Measurements from ENCODE around the gene KLF16.
A peak's percentile ranks its signal among the peaks of the same experiment; 100 is the strongest.

KLF16 gene

GRCh38 chr19:1884719-1885334, 21.4 kb upstream of the KLF16 start:
- DNase-seq (ENCODE audit: low spot score) = no peak
- Histone ChIP-seq H3K27me3 (ENCODE audit: control insufficient read depth in 3 of 3, insufficient read depth in 3 of 3, low read depth in 1 of 3, low read length in 3 of 3) (no peaks in the 10 kb centered on the region), H3K23ac (ENCODE audit: low read depth, low read length, poor library complexity) (peak overlapping the region; percentile 22), H2AK5ac (ENCODE audit: low read depth, low read length) (peak overlapping the region; percentile 40), H3K9me3 (replicated peaks in 1 of 2; ENCODE audit: control insufficient read depth in 2 of 2, insufficient read depth in 1 of 2, low read depth in 1 of 2, low read length in 2 of 2) (no peaks in the 10 kb centered on the region), H2BK15ac (ENCODE audit: low read length) (no peak overlapping the region), H3K4ac (ENCODE audit: low read length) (no peak overlapping the region), H3K79me1 (ENCODE audit: low read depth, low read length) (peaks cover 21% of the 10 kb centered on the region), H3K36me3 (replicated peaks in 1 of 2; ENCODE audit: control insufficient read depth in 2 of 2, insufficient read depth in 2 of 2, low read length in 2 of 2) (peaks cover 0 to 6% of the 10 kb centered on the region in 2 donors), H4K91ac (ENCODE audit: low read depth, low read length, poor library complexity) (no peak overlapping the region), H3K27ac (replicated peaks; ENCODE audit: low read length) (no peak overlapping the region), H3K4me1 (ENCODE audit: control insufficient read depth in 2 of 2, insufficient read depth in 1 of 2, low read depth in 1 of 2, low read length in 2 of 2) (peaks cover 17 to 30% of the 10 kb centered on the region in 2 donors), H3K4me3 (ENCODE audit: low read length in 2 of 2) (peak overlapping the region; percentile 84 to 99), H3K14ac (ENCODE audit: low read length) (peak overlapping the region; percentile 89), H3K9ac (ENCODE audit: low read depth, low read length, poor library complexity) (peak overlapping the region; percentile 95), H3K18ac (ENCODE audit: low read length) (peak overlapping the region; percentile 65), H2BK120ac (ENCODE audit: low read depth, low read length) (no peak overlapping the region), H2AFZ (ENCODE audit: low read length) (no peak overlapping the region), H2BK5ac (ENCODE audit: low read length) (peak overlapping the region; percentile 60), H4K8ac (ENCODE audit: low read depth, low read length) (no peak overlapping the region), H2BK12ac (ENCODE audit: low read length) (no peak overlapping the region), H3K4me2 (ENCODE audit: insufficient read depth, low read length, poor library complexity, severe bottlenecking) (peak overlapping the region; percentile 96)
- WGBS, 2 donors (ENCODE audit: extremely low coverage in 2 of 2, insufficient read length in 2 of 2, insufficient replicate concordance in 1 of 2) = no CpG with 5 or more reads among the region's 56 CpGs

- no peak for DNase-seq (ENCODE audit: low spot score)
- peak overlapping the region; percentile 84 to 99 for H3K4me3 ChIP-seq (ENCODE audit: low read length in 2 of 2)
Measured at GRCh38 chr19:1884291-1884718, 20.9 kb upstream of the KLF16 start.

DNA sequence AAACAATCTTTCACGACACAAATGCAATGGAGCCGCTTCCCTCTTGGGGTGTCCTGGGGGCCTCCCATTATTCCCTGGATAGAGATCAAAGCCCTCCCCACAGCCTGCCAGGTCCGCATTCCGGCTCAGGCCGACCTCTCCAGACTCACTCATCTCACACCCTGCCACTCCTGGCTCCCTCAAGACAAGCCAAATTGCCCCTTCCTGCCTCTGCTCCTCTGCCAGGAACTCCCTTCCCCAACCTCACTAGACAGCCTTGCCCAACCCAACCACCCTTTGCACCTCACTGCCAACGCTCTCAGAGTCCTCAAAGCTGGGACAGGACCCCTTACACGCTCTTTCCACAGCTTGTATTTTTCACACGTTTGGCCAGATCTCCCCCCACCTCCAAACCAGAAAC, 20.4 kb upstream of the KLF16 start:
- Histone ChIP-seq H3K36me3 (replicated peaks in 1 of 2; ENCODE audit: control insufficient read depth in 2 of 2, insufficient read depth in 2 of 2, low read length in 2 of 2) (peaks cover 0 to 6% of the 10 kb centered on the region in 2 donors), H3K27ac (replicated peaks; ENCODE audit: low read length) (no peak overlapping the region), H2BK15ac (ENCODE audit: low read length) (no peak overlapping the region), H3K14ac (ENCODE audit: low read length) (no peak overlapping the region), H2AK5ac (ENCODE audit: low read depth, low read length) (no peak overlapping the region), H3K79me1 (ENCODE audit: low read depth, low read length) (peaks cover 21% of the 10 kb centered on the region), H3K18ac (ENCODE audit: low read length) (no peak overlapping the region), H3K4me1 (ENCODE audit: control insufficient read depth in 2 of 2, insufficient read depth in 1 of 2, low read depth in 1 of 2, low read length in 2 of 2) (peaks cover 17 to 30% of the 10 kb centered on the region in 2 donors), H3K23ac (ENCODE audit: low read depth, low read length, poor library complexity) (no peak overlapping the region), H3K4me2 (ENCODE audit: insufficient read depth, low read length, poor library complexity, severe bottlenecking) (peak overlapping the region; percentile 96), H2BK5ac (ENCODE audit: low read length) (no peak overlapping the region), H2AFZ (ENCODE audit: low read length) (no peak overlapping the region), H3K9ac (ENCODE audit: low read depth, low read length, poor library complexity) (no peak overlapping the region), H4K8ac (ENCODE audit: low read depth, low read length) (no peak overlapping the region), H2BK12ac (ENCODE audit: low read length) (no peak overlapping the region), H3K4ac (ENCODE audit: low read length) (no peak overlapping the region), H2BK120ac (ENCODE audit: low read depth, low read length) (no peak overlapping the region), H3K4me3 (ENCODE audit: low read length in 2 of 2) (peak overlapping the region; percentile 84 to 99), H3K9me3 (replicated peaks in 1 of 2; ENCODE audit: control insufficient read depth in 2 of 2, insufficient read depth in 1 of 2, low read depth in 1 of 2, low read length in 2 of 2) (no peaks in the 10 kb centered on the region), H3K27me3 (ENCODE audit: control insufficient read depth in 3 of 3, insufficient read depth in 3 of 3, low read depth in 1 of 3, low read length in 3 of 3) (no peaks in the 10 kb centered on the region), H4K91ac (ENCODE audit: low read depth, low read length, poor library complexity) (no peak overlapping the region)
- DNase-seq (ENCODE audit: low spot score) = no peak
- WGBS, 2 donors (ENCODE audit: extremely low coverage in 2 of 2, insufficient read length in 2 of 2, insufficient replicate concordance in 1 of 2) = no CpG with 5 or more reads among the region's 8 CpGs

More at GRCh38 chr19:1884291-1884718, 20.9 kb upstream of the KLF16 start:
- Histone ChIP-seq H3K27ac (replicated peaks; ENCODE audit: low read length) (no peak overlapping the region), H2AK5ac (ENCODE audit: low read depth, low read length) (no peak overlapping the region), H3K14ac (ENCODE audit: low read length) (peak overlapping the region; percentile 57), H3K79me1 (ENCODE audit: low read depth, low read length) (peaks cover 21% of the 10 kb centered on the region), H3K9me3 (replicated peaks in 1 of 2; ENCODE audit: control insufficient read depth in 2 of 2, insufficient read depth in 1 of 2, low read depth in 1 of 2, low read length in 2 of 2) (no peaks in the 10 kb centered on the region), H3K4me1 (ENCODE audit: control insufficient read depth in 2 of 2, insufficient read depth in 1 of 2, low read depth in 1 of 2, low read length in 2 of 2) (peaks cover 17 to 30% of the 10 kb centered on the region in 2 donors), H3K36me3 (replicated peaks in 1 of 2; ENCODE audit: control insufficient read depth in 2 of 2, insufficient read depth in 2 of 2, low read length in 2 of 2) (peaks cover 0 to 6% of the 10 kb centered on the region in 2 donors), H3K4me2 (ENCODE audit: insufficient read depth, low read length, poor library complexity, severe bottlenecking) (peak overlapping the region; percentile 96), H2BK5ac (ENCODE audit: low read length) (peak overlapping the region; percentile 60), H3K27me3 (ENCODE audit: control insufficient read depth in 3 of 3, insufficient read depth in 3 of 3, low read depth in 1 of 3, low read length in 3 of 3) (no peaks in the 10 kb centered on the region), H3K23ac (ENCODE audit: low read depth, low read length, poor library complexity) (peak overlapping the region; percentile 22), H2BK15ac (ENCODE audit: low read length) (no peak overlapping the region), H3K9ac (ENCODE audit: low read depth, low read length, poor library complexity) (peak overlapping the region; percentile 95), H3K18ac (ENCODE audit: low read length) (no peak overlapping the region), H2BK120ac (ENCODE audit: low read depth, low read length) (no peak overlapping the region), H3K4ac (ENCODE audit: low read length) (no peak overlapping the region), H2AFZ (ENCODE audit: low read length) (no peak overlapping the region), H4K91ac (ENCODE audit: low read depth, low read length, poor library complexity) (no peak overlapping the region), H4K8ac (ENCODE audit: low read depth, low read length) (no peak overlapping the region), H2BK12ac (ENCODE audit: low read length) (no peak overlapping the region)
- WGBS, 2 donors (ENCODE audit: extremely low coverage in 2 of 2, insufficient read length in 2 of 2, insufficient replicate concordance in 1 of 2) = no CpG with 5 or more reads among the region's 11 CpGs

DNA sequence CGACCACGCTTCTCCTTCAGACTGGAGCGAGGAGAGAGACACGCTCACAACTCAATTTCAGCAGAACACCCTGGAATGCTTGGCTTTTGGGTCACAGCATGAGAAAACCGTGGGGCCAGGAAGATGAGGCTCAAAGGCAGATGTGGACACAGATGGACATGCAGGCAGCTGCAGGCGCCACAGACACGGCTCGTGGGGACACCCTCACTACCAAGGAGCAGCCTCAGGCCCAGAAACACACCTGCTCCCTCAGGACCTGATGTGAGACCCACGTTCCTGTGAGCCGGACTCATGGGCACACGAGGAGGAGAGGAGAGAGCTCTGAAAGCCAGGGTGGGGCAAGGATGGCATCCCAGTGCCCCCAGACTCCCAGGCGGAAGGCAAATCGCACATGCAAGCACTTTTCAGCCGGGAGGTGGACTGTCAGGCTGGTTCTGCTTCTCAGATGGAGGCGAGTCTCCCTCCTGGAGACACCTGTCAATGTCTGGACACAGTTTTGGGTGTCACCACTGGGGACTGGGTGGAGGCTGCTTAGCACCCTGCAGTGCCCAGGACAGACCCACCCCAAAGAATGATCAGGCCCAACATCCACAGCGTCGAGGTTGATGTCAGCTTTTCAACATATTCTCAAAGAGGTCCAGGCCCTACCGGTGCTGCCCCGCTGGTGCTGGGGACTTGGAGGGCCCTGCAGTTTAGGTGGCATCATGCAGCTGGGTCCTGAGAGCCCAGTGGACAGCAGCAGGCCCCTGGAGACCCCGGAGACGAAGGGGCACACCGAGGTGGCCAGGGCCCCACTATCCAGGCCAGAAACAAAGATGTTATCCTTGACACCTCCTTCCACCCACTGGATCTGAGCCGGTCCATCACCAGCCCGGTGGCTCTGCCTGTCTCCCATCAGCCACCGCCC, 19.7 kb upstream of the KLF16 start:
- Histone ChIP-seq H3K4me1 (ENCODE audit: control insufficient read depth in 2 of 2, insufficient read depth in 1 of 2, low read depth in 1 of 2, low read length in 2 of 2) (peaks cover 17 to 30% of the 10 kb centered on the region in 2 donors), H3K4me2 (ENCODE audit: insufficient read depth, low read length, poor library complexity, severe bottlenecking) (no peak overlapping the region), H2AFZ (ENCODE audit: low read length) (no peak overlapping the region), H3K18ac (ENCODE audit: low read length) (no peak overlapping the region), H3K9ac (ENCODE audit: low read depth, low read length, poor library complexity) (peak overlapping the region; percentile 75), H3K4me3 (ENCODE audit: low read length in 2 of 2) (peak overlapping the region in 1 of 2 donors; percentile 99), H4K8ac (ENCODE audit: low read depth, low read length) (no peak overlapping the region), H2AK5ac (ENCODE audit: low read depth, low read length) (no peak overlapping the region), H3K27me3 (ENCODE audit: control insufficient read depth in 3 of 3, insufficient read depth in 3 of 3, low read depth in 1 of 3, low read length in 3 of 3) (no peaks in the 10 kb centered on the region), H3K79me1 (ENCODE audit: low read depth, low read length) (peaks cover 21% of the 10 kb centered on the region), H3K23ac (ENCODE audit: low read depth, low read length, poor library complexity) (no peak overlapping the region), H3K4ac (ENCODE audit: low read length) (no peak overlapping the region), H3K36me3 (replicated peaks in 1 of 2; ENCODE audit: control insufficient read depth in 2 of 2, insufficient read depth in 2 of 2, low read length in 2 of 2) (peaks cover 0 to 6% of the 10 kb centered on the region in 2 donors), H2BK15ac (ENCODE audit: low read length) (no peak overlapping the region), H2BK12ac (ENCODE audit: low read length) (no peak overlapping the region), H4K91ac (ENCODE audit: low read depth, low read length, poor library complexity) (no peak overlapping the region), H3K27ac (replicated peaks; ENCODE audit: low read length) (no peak overlapping the region), H2BK5ac (ENCODE audit: low read length) (no peak overlapping the region), H3K14ac (ENCODE audit: low read length) (no peak overlapping the region), H2BK120ac (ENCODE audit: low read depth, low read length) (no peak overlapping the region), H3K9me3 (replicated peaks in 1 of 2; ENCODE audit: control insufficient read depth in 2 of 2, insufficient read depth in 1 of 2, low read depth in 1 of 2, low read length in 2 of 2) (no peaks in the 10 kb centered on the region)
- no CpG with 5 or more reads among the region's 25 CpGs for WGBS, 2 donors (ENCODE audit: extremely low coverage in 2 of 2, insufficient read length in 2 of 2, insufficient replicate concordance in 1 of 2)
- DNase-seq (ENCODE audit: low spot score) = no peak
